ENCODE data around the gene UPK3A. TPM values are rescaled to one million over a fixed set of nuclear protein-coding genes. Genes with fewer than 3 reads are reported as not detected.

The UPK3A gene
- total RNA-seq, 2 experiments from 2014 or later: not detected

GRCh38 chr22:45290410-45290936, 5.7 kb downstream of the UPK3A start:
- Histone ChIP-seq H3K27me3 (ENCODE audit: control insufficient read depth in 1 of 2, insufficient read depth in 2 of 2, low read length in 2 of 2) (no peaks in the 10 kb centered on the region), H3K4me3 (ENCODE audit: low read length) (no peak overlapping the region), H3K36me3 (ENCODE audit: insufficient read depth, low read length) (no peaks in the 10 kb centered on the region), H3K27ac (ENCODE audit: low read depth in 1 of 2, low read length in 2 of 2) (no peak overlapping the region), H3K9me3 (ENCODE audit: control insufficient read depth in 1 of 2, insufficient read depth in 1 of 2, low read length in 2 of 2) (no peaks in the 10 kb centered on the region), H3K4me1 (ENCODE audit: insufficient read depth, low read length) (peaks cover 13% of the 10 kb centered on the region)
- Mint-ChIP-seq H3K27me3 (no peaks in the 10 kb centered on the region), H3K4me3 (no peak overlapping the region), H3K36me3 (ENCODE audit: low read depth) (no peaks in the 10 kb centered on the region), H3K27ac (no peak overlapping the region), H3K9me3 (no peaks in the 10 kb centered on the region), H3K4me1 (ENCODE audit: low read depth) (no peaks in the 10 kb centered on the region)
- ChIA-PET POLR2A (no interaction called here), CTCF (no interaction called here)
- DNase-seq (peak in 2 of 14 experiments; percentile 14 to 30), ATAC-seq (ENCODE audit: poor library complexity) (no peak)
- TF ChIP-seq CTCF (IDR thresholded peaks at IDR 0.05): no peak
- intact Hi-C loops (cut with DNase I, micrococcal nuclease): loop anchor here in 1 of 2 experiments (10.0 kb wide), 1 partner anchor 64 kb away; no protein-coding TSS in a partner anchor

- Mint-ChIP-seq H3K36me3 (ENCODE audit: low read depth) (no peaks in the 10 kb centered on the region), H3K9me3 (no peaks in the 10 kb centered on the region), H3K27me3 (no peaks in the 10 kb centered on the region), H3K4me3 (no peak overlapping the region), H3K4me1 (ENCODE audit: low read depth) (peaks cover 7% of the 10 kb centered on the region), H3K27ac (no peak overlapping the region)
- H3K4me1 ChIP-seq (ENCODE audit: insufficient read depth, low read length): peaks cover 21% of the 10 kb centered on the region
- ChIA-PET POLR2A (no interaction called here), CTCF (no interaction called here)
- DNase-seq: no peak
- ATAC-seq (ENCODE audit: poor library complexity): no peak
- intact Hi-C loops (cut with DNase I, micrococcal nuclease): loop anchor here in 1 of 2 experiments (10.0 kb wide), 1 partner anchor 64 kb away; no protein-coding TSS in a partner anchor
- TF ChIP-seq CTCF (IDR thresholded peaks at IDR 0.05): no peak
- H3K9me3 ChIP-seq (ENCODE audit: control insufficient read depth in 1 of 2, insufficient read depth in 1 of 2, low read length in 2 of 2): no peaks in the 10 kb centered on the region
- no peaks in the 10 kb centered on the region for H3K36me3 ChIP-seq (ENCODE audit: insufficient read depth, low read length)
- H3K4me3 ChIP-seq (ENCODE audit: low read length): no peak overlapping the region
- no peaks in the 10 kb centered on the region for H3K27me3 ChIP-seq (ENCODE audit: control insufficient read depth in 1 of 2, insufficient read depth in 2 of 2, low read length in 2 of 2)
- H3K27ac ChIP-seq (ENCODE audit: low read depth in 1 of 2, low read length in 2 of 2): no peak overlapping the region
Observed at GRCh38 chr22:45291061-45291930, 6.5 kb downstream of the UPK3A start.

GRCh38 chr22:45291931-45292290, 7.2 kb downstream of the UPK3A start:
- H3K27ac Mint-ChIP-seq: no peak overlapping the region
- H3K9me3 Mint-ChIP-seq: no peaks in the 10 kb centered on the region
- no peak for TF ChIP-seq CTCF (IDR thresholded peaks at IDR 0.05)
- ChIA-PET POLR2A (no interaction called here), CTCF (no interaction called here)
- Histone ChIP-seq H3K9me3 (ENCODE audit: control insufficient read depth in 1 of 2, insufficient read depth in 1 of 2, low read length in 2 of 2) (no peaks in the 10 kb centered on the region), H3K4me3 (ENCODE audit: low read length) (no peak overlapping the region), H3K4me1 (ENCODE audit: insufficient read depth, low read length) (peaks cover 28% of the 10 kb centered on the region), H3K36me3 (ENCODE audit: insufficient read depth, low read length) (no peaks in the 10 kb centered on the region), H3K27me3 (ENCODE audit: control insufficient read depth in 1 of 2, insufficient read depth in 2 of 2, low read length in 2 of 2) (no peaks in the 10 kb centered on the region), H3K27ac (ENCODE audit: low read depth in 1 of 2, low read length in 2 of 2) (no peak overlapping the region)
- peaks cover 13% of the 10 kb centered on the region for H3K4me1 Mint-ChIP-seq (ENCODE audit: low read depth)
- no peak overlapping the region for H3K4me3 Mint-ChIP-seq
- DNase-seq (no peak), ATAC-seq (ENCODE audit: poor library complexity) (no peak)
- H3K36me3 Mint-ChIP-seq (ENCODE audit: low read depth): no peaks in the 10 kb centered on the region
- intact Hi-C loops (cut with DNase I, micrococcal nuclease): loop anchor here in 1 of 2 experiments (10.0 kb wide), 1 partner anchor 63 kb away; no protein-coding TSS in a partner anchor
- H3K27me3 Mint-ChIP-seq: no peaks in the 10 kb centered on the region

Data from CD4-positive, alpha-beta T cell (primary cell).